Measurements from ENCODE around the gene OTOA.
"Not testable (repeated sequence)": the region's sequence is repeated elsewhere in the genome, so short reads cannot be mapped to it uniquely, and the experiment has no call there.

- TF ChIP-seq CTCF, EP300, POLR2A, POLR2AphosphoS5 (IDR thresholded peaks at IDR 0.05): not testable (repeated sequence)
These were observed 33.9 kb upstream of the OTOA start for GRCh38 chr16:21629616-21630539.
